Hypothalamus (tissue), 51 donors: Measurements from ENCODE around the gene PFKFB1.

Experiments used
- DNase-seq, 51 donors: peaks; one replicate each; lab custom pipeline; 2025; lab: John Stamatoyannopoulos, UW

Gene PFKFB1

DNA sequence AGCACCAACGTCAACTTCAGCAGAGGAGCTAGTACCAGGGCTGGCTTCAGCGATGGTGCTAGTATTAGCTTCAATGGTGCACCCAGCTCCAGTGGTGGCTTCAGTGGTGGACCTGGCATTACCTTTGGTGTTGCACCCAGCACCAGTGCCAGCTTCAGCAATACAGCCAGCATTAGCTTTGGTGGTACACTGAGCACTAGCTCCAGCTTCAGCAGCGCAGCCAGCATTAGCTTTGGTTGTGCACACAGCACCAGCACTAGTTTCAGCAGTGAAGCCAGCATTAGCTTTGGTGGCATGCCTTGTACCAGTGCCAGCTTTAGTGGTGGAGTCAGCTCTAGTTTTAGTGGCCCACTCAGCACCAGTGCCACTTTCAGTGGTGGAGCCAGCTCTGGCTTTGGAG lies 65.1 kb downstream of the PFKFB1 start:
- no peak for DNase-seq

DNA sequence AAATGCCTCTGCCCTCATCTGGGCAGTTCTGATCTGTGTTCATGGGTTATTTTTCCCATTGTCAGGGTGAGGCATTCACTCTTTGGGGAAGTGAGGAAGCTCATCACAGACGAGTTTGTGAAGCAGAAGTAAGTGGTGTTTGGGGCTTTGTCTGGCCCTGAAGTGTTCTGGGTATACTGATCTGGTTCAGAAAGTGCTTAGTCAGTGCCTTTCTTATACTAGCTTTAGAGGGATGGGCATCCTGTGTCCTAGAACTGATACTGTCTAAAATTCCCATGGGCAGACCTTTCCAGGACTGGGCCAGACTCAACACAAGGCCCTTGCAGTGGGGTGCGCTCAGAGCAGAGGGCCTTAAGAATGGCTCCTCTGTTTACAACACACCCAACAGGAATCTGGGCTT lies 67.0 kb downstream of the PFKFB1 start:
- DNase-seq, result no peak

GRCh38 chrX:54923376-54923775 lies 70.6 kb downstream of the PFKFB1 start:
- no peak for DNase-seq

GRCh38 chrX:54922547-54922946 lies 71.4 kb downstream of the PFKFB1 start:
- DNase-seq, result no peak

DNA sequence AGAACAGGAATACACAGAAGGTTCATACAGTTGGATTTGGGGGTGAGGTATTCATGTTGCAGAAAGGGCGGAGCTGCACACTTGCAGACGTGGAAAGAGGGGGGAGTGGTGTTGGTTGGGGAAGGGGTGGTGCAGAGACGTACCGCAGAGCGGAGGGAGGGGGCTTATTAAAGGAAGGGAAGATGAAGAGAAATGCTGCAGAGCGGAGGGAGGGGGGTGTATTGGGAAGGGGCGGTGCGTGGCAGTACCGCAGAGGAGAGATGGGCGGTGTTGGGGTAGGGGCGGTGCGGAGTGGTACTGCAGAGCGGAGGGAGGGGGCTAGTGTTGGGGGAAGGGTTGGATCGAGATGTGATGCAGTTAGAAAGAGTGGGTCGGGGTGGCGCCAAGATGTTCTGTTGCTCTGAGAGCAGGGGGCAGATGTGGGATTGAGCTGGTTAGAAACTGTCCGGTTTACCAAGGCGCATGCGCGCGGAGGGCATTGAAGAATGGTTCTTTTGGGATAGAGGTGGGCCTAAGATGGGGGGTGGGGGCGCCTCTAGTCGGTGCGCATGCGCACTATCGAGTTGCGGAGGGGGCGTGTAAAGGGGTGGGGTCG lies 72.5 kb downstream of the PFKFB1 start:
- DNase-seq, result peak in 50 of 51 donors; percentile 2 to 78 (median 46)

- peak in 14 of 51 donors; percentile 1 to 43 (median 7) for DNase-seq
Observed at GRCh38 chrX:54920610-54921426, 73.2 kb downstream of the PFKFB1 start, which contains the start of gene TRO. TSS of gene TRO (plus strand) at chrX:54920824. CDS start at chrX:54922247, 1,423 bp downstream.

- DNase-seq, result no peak
Observed at GRCh38 chrX:54909941-54910340, 84.0 kb downstream of the PFKFB1 start.

DNA sequence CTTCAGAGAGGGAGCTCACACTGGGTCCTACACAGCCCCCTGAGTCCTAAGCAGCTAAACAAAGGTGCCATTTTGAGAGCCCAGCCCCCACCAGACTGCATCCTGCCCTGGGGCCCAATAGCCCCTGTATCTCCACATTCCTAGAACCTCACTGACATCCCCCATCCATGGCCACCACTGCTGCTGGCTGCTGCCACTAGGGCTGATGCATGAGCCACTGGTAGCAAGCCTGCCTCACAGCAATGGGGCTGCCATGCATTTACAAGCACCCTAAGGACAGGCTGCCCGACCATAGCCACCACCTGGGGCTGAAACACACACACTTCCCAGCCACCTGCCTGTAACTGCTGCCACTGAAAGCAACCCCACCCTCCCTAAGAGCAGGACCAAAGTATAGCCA lies 99.8 kb downstream of the PFKFB1 start:
- no peak for DNase-seq

GRCh38 chrX:54891573-54891972 lies 102.4 kb downstream of the PFKFB1 start:
- DNase-seq, result peak in 9 of 51 donors; percentile 0 to 20 (median 2)

GRCh38 chrX:54885740-54886139 lies 108.2 kb downstream of the PFKFB1 start:
- no peak for DNase-seq
